COR-L47 (cell line): ENCODE data around the gene CAMTA2.

ENCODE experiments used
- DNase-seq: peaks from one replicate; lab custom pipeline; 2025; lab: John Stamatoyannopoulos, UW

CAMTA2 gene

GRCh38 chr17:4999430-5000093 lies 12.1 kb upstream of the CAMTA2 start:
- no peak for DNase-seq

GRCh38 chr17:4998732-4999429 lies 11.4 kb upstream of the CAMTA2 start:
- no peak for DNase-seq

- DNase-seq, result no peak
These were observed 10.7 kb upstream of the CAMTA2 start for GRCh38 chr17:4998027-4998731.

- DNase-seq, result peak; percentile 72
These were observed 10.0 kb upstream of the CAMTA2 start, which contains the start of the genes INCA1 and KIF1C for GRCh38 chr17:4997302-4998026. INCA1 (minus strand) TSS chr17:4997522; CDS start chr17:4994437, 3,085 bp downstream. KIF1C (plus strand) TSS chr17:4997950; CDS start chr17:5000247, 2,297 bp downstream.

GRCh38 chr17:4994081-4994595 lies 6.7 kb upstream of the CAMTA2 start:
- DNase-seq, result no peak

- DNase-seq, result no peak
These were observed 492 bp upstream of the CAMTA2 start for GRCh38 chr17:4987767-4988567.

- DNase-seq, result no peak
These were observed 1.1 kb downstream of the CAMTA2 start for GRCh38 chr17:4986403-4986802.

- no peak for DNase-seq
These were observed 5.2 kb downstream of the CAMTA2 start for GRCh38 chr17:4982305-4982704.

- no peak for DNase-seq
These were observed 6.7 kb downstream of the CAMTA2 start for GRCh38 chr17:4980644-4981216.

- no peak for DNase-seq
These were observed 8.7 kb downstream of the CAMTA2 start for GRCh38 chr17:4978726-4979125.

GRCh38 chr17:4974115-4974670 lies 13.3 kb downstream of the CAMTA2 start:
- no peak for DNase-seq

GRCh38 chr17:4973256-4974114 lies 14.0 kb downstream of the CAMTA2 start:
- no peak for DNase-seq

- no peak for DNase-seq
These were observed 14.7 kb downstream of the CAMTA2 start for GRCh38 chr17:4972752-4973151.

- DNase-seq, result no peak
These were observed 15.2 kb downstream of the CAMTA2 start for GRCh38 chr17:4972322-4972721.

- DNase-seq, result no peak
These were observed 15.6 kb downstream of the CAMTA2 start for GRCh38 chr17:4971826-4972225.

GRCh38 chr17:4970273-4970672 lies 17.2 kb downstream of the CAMTA2 start:
- DNase-seq, result no peak

- no peak for DNase-seq
These were observed 17.8 kb downstream of the CAMTA2 start for GRCh38 chr17:4969551-4970173.

GRCh38 chr17:4969047-4969550 lies 18.4 kb downstream of the CAMTA2 start:
- no peak for DNase-seq
